Measurements from ENCODE around the gene ABCC5.

The ABCC5 gene

DNA sequence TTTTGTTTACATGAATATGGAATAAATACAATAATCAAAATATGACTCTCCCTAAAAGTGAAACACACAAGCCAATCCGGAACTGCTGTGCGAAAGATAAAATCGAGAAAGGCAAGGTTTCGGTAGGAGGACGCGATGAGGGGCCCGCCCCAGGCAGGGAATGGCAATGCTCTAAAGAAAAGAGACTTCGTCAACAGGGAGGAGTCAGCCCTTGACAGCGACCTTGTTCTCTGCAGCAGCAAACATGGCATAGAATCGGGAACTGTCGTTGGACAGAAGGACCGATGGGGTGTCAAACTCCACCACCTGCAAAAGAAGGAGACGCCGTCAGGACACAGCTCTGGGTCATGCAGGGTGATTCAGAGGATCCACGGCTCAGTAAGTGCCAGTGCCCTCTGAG is 96.6 kb downstream of the ABCC5 start:
- TF ChIP-seq, protein P1, sequence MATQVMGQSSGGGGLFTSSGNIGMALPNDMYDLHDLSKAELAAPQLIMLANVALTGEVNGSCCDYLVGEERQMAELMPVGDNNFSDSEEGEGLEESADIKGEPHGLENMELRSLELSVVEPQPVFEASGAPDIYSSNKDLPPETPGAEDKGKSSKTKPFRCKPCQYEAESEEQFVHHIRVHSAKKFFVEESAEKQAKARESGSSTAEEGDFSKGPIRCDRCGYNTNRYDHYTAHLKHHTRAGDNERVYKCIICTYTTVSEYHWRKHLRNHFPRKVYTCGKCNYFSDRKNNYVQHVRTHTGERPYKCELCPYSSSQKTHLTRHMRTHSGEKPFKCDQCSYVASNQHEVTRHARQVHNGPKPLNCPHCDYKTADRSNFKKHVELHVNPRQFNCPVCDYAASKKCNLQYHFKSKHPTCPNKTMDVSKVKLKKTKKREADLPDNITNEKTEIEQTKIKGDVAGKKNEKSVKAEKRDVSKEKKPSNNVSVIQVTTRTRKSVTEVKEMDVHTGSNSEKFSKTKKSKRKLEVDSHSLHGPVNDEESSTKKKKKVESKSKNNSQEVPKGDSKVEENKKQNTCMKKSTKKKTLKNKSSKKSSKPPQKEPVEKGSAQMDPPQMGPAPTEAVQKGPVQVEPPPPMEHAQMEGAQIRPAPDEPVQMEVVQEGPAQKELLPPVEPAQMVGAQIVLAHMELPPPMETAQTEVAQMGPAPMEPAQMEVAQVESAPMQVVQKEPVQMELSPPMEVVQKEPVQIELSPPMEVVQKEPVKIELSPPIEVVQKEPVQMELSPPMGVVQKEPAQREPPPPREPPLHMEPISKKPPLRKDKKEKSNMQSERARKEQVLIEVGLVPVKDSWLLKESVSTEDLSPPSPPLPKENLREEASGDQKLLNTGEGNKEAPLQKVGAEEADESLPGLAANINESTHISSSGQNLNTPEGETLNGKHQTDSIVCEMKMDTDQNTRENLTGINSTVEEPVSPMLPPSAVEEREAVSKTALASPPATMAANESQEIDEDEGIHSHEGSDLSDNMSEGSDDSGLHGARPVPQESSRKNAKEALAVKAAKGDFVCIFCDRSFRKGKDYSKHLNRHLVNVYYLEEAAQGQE (IDR thresholded peaks at IDR 0.05; ENCODE audit: insufficient read depth in 1 of 2, low read depth in 2 of 2, low read length in 2 of 2): no peak
- TF ChIP-seq TAF1 (IDR thresholded peaks at IDR 0.05; ENCODE audit: borderline replicate concordance, insufficient read depth, low read length) (no peak), POLR2AphosphoS5 (IDR thresholded peaks at IDR 0.05; ENCODE audit: low read depth, low read length) (no peak), FOXP2 (optimal IDR thresholded peaks at IDR 0.05; ENCODE audit: borderline replicate concordance, extremely low read depth, extremely low read length, insufficient read depth) (no peak), SIN3A (IDR thresholded peaks at IDR 0.05; ENCODE audit: borderline replicate concordance, insufficient read depth, low read length) (no peak)

DNA sequence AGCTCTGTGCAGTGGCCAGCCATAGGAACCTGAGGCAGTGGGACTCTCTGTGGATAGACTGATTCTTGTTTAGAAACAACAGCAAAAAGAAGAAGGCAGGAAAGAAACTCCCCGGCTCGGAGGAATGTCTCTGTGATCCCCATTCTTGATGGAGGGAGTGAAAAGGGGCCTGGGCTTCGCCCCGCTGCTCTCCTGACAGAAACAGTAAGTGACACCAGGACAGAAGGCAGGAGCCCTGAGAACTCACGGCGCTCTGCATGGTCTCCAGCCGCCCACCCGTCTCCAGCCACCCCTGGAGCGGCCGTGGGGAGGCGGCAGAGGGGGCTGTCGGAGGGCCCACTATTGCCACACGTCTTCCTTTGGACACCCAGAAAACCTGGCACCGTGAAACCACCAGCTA is 97.3 kb downstream of the ABCC5 start:
- TF ChIP-seq SIN3A (IDR thresholded peaks at IDR 0.05; ENCODE audit: borderline replicate concordance, insufficient read depth, low read length) (no peak), POLR2AphosphoS5 (IDR thresholded peaks at IDR 0.05; ENCODE audit: low read depth, low read length) (no peak), FOXP2 (optimal IDR thresholded peaks at IDR 0.05; ENCODE audit: borderline replicate concordance, extremely low read depth, extremely low read length, insufficient read depth) (no peak), TAF1 (IDR thresholded peaks at IDR 0.05; ENCODE audit: borderline replicate concordance, insufficient read depth, low read length) (no peak)
- TF ChIP-seq, protein P1 (IDR thresholded peaks at IDR 0.05; ENCODE audit: insufficient read depth in 1 of 2, low read depth in 2 of 2, low read length in 2 of 2): no peak

DNA sequence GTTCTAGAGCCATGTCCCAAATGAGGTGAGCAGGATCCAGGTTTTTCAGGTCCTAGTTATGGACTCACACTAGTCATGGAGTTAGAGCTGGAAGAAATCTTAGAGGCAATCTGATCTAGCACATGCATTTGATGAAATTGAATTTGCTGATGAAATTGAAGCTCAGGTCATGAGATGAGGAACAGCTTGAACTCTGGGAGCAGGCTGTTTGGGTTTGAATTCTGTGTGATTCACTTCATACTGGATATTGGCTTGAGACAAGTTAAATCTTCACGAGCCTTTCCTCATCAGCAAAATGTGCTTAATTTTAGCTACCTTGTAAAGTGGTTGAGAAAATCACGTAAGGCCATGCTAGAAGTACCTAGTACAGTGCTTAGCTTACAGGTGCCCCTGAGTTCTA is 99.5 kb downstream of the ABCC5 start:
- TF ChIP-seq, protein P1 (IDR thresholded peaks at IDR 0.05; ENCODE audit: insufficient read depth in 1 of 2, low read depth in 2 of 2, low read length in 2 of 2): no peak
- TF ChIP-seq SIN3A (IDR thresholded peaks at IDR 0.05; ENCODE audit: borderline replicate concordance, insufficient read depth, low read length): no peak
- no peak for TF ChIP-seq FOXP2 (optimal IDR thresholded peaks at IDR 0.05; ENCODE audit: borderline replicate concordance, extremely low read depth, extremely low read length, insufficient read depth)
- no peak for TF ChIP-seq POLR2AphosphoS5 (IDR thresholded peaks at IDR 0.05; ENCODE audit: low read depth, low read length)
- no peak for TF ChIP-seq TAF1 (IDR thresholded peaks at IDR 0.05; ENCODE audit: borderline replicate concordance, insufficient read depth, low read length)

DNA sequence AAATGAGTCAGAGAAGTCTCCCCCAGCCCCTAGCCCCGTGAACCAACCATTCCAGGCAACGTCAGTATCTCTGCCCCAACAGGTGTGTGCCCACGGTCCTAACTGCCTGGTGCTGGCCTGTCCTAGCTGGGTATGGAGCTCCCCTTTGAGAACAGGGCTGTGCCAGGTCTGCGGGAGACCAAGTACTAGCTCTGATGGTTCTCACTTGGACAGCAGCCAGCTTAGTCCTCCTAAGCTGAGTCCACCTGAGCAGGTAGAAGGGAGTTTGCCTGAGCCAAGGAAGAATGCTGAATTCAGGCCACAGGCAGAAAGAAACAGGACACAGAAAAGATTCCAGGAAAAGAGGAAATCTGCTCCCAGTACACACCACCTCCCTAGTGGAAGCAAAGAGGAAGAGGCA is 99.9 kb downstream of the ABCC5 start:
- TF ChIP-seq SIN3A (IDR thresholded peaks at IDR 0.05; ENCODE audit: borderline replicate concordance, insufficient read depth, low read length) (no peak), POLR2AphosphoS5 (IDR thresholded peaks at IDR 0.05; ENCODE audit: low read depth, low read length) (no peak), FOXP2 (optimal IDR thresholded peaks at IDR 0.05; ENCODE audit: borderline replicate concordance, extremely low read depth, extremely low read length, insufficient read depth) (no peak), TAF1 (IDR thresholded peaks at IDR 0.05; ENCODE audit: borderline replicate concordance, insufficient read depth, low read length) (no peak)
- TF ChIP-seq, protein P1 (IDR thresholded peaks at IDR 0.05; ENCODE audit: insufficient read depth in 1 of 2, low read depth in 2 of 2, low read length in 2 of 2): no peak

DNA sequence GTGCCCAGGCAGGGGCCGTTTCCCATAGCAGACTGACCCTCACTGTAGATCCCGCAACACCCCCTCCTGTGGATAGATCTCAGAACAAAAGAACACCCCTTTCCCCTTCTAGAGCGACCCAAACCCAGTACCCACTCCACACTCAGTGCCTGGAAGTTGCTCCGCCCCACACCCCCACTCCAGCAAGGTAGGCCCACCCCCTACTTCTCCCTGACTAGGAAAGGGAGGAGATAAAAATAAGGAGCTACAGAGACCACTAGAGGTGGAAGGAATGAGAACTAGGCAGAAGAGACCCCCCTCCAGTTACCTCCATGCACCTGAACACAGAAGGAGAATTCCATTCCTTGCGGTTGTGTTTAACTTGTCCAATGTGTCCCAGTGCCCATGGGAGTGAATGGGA is 102.8 kb downstream of the ABCC5 start:
- TF ChIP-seq POLR2AphosphoS5 (IDR thresholded peaks at IDR 0.05; ENCODE audit: low read depth, low read length) (no peak), SIN3A (IDR thresholded peaks at IDR 0.05; ENCODE audit: borderline replicate concordance, insufficient read depth, low read length) (no peak), TAF1 (IDR thresholded peaks at IDR 0.05; ENCODE audit: borderline replicate concordance, insufficient read depth, low read length) (no peak)
- TF ChIP-seq, protein P1 (IDR thresholded peaks at IDR 0.05; ENCODE audit: insufficient read depth in 1 of 2, low read depth in 2 of 2, low read length in 2 of 2): no peak

Measured in PFSK-1 (cell line).